Glutamatergic neuron (in vitro differentiated cells): ENCODE measurements around the gene FBXO9. TPM values are rescaled to one million over a fixed set of nuclear protein-coding genes. Genes with fewer than 3 reads are reported as not detected.

Source experiments
- DNase-seq: peaks from one replicate; pipeline ENCODE4 v3.0.0; 2022
- H3K27ac Mint-ChIP-seq: one replicate; pipeline ENCODE4 v1.8.0; 2020; ENCODE audit warnings: mild to moderate bottlenecking, mixed read lengths, inconsistent platforms; ENCODE audit not compliant: unreplicated experiment
- H3K27me3 Mint-ChIP-seq: one replicate; pipeline ENCODE4 v1.8.0; 2020; ENCODE audit warnings: mild to moderate bottlenecking, moderate library complexity, mixed read lengths, inconsistent platforms; ENCODE audit not compliant: unreplicated experiment
- H3K36me3 Mint-ChIP-seq: one replicate; pipeline ENCODE4 v1.8.0; 2020; ENCODE audit warnings: mild to moderate bottlenecking, mixed read lengths, inconsistent platforms; ENCODE audit not compliant: unreplicated experiment
- H3K4me1 Mint-ChIP-seq: one replicate; pipeline ENCODE4 v1.8.0; 2020; ENCODE audit warnings: mild to moderate bottlenecking, low read depth, mixed read lengths, inconsistent platforms; ENCODE audit not compliant: unreplicated experiment
- H3K4me3 Mint-ChIP-seq: one replicate; pipeline ENCODE4 v1.8.0; 2020; ENCODE audit warnings: mild to moderate bottlenecking, mixed read lengths, inconsistent platforms; ENCODE audit not compliant: unreplicated experiment
- H3K9me3 Mint-ChIP-seq: one replicate; pipeline ENCODE4 v1.8.0; 2020; ENCODE audit warnings: mild to moderate bottlenecking, moderate library complexity, mixed read lengths, inconsistent platforms; ENCODE audit not compliant: unreplicated experiment
- total RNA-seq: library from RNA; stranded (reverse); fragmentation: NEBNext Ultra II Directional; extraction: Animal tissue kit (Norgen Biotek cat#: 25700); gene quantifications from one replicate; pipeline ENCODE4 v1.2.1, GENCODE V29; 2021; ENCODE audit not compliant: unreplicated experiment
- TF ChIP-seq, protein P1 (sequence below): fragments of 200-600 bp; sonication (generic); IDR thresholded peaks from one replicate; pipeline ENCODE4 v1.5.0; 2021; ENCODE audit not compliant: partially characterized antibody, unreplicated experiment

FBXO9 gene
- total RNA-seq, 1 donor from 2014 or later = 49.1 TPM

DNA sequence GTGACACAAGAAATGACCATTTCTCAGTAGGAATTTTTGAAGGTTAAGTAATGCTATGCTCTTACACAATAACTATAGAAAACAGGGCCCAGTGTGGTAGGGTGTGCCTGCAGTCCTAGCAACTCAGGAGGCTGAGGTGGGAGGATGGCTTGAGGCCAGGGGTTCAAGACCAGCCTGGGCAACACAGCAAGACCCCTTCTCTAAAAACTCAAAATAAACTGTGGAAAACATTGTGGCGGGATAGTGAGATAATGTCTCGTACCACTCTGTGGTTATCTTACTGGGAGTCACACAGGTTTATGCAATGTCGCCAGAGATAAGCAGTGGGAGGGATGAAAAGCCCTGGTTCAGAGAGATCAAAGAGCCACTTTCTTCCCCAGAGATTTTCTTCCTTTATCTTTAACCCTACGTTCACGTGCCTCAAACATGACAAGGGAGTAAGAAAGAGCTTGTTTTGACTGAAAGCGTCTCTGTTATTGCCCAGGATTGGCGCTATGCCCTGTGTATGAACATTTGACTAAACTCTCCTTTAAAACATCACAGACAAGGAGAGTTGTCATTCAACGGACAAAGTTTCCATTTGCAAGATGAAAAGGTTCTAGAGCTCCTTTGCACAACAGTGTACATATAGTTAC is 69.5 kb downstream of the FBXO9 start:
- Mint-ChIP-seq H3K4me3 (no peak overlapping the region), H3K27me3 (no peaks in the 10 kb centered on the region), H3K9me3 (no peaks in the 10 kb centered on the region), H3K4me1 (no peaks in the 10 kb centered on the region), H3K27ac (no peak overlapping the region), H3K36me3 (no peaks in the 10 kb centered on the region)
- no peak for DNase-seq
- TF ChIP-seq, protein P1, sequence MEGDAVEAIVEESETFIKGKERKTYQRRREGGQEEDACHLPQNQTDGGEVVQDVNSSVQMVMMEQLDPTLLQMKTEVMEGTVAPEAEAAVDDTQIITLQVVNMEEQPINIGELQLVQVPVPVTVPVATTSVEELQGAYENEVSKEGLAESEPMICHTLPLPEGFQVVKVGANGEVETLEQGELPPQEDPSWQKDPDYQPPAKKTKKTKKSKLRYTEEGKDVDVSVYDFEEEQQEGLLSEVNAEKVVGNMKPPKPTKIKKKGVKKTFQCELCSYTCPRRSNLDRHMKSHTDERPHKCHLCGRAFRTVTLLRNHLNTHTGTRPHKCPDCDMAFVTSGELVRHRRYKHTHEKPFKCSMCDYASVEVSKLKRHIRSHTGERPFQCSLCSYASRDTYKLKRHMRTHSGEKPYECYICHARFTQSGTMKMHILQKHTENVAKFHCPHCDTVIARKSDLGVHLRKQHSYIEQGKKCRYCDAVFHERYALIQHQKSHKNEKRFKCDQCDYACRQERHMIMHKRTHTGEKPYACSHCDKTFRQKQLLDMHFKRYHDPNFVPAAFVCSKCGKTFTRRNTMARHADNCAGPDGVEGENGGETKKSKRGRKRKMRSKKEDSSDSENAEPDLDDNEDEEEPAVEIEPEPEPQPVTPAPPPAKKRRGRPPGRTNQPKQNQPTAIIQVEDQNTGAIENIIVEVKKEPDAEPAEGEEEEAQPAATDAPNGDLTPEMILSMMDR = no peak

DNA sequence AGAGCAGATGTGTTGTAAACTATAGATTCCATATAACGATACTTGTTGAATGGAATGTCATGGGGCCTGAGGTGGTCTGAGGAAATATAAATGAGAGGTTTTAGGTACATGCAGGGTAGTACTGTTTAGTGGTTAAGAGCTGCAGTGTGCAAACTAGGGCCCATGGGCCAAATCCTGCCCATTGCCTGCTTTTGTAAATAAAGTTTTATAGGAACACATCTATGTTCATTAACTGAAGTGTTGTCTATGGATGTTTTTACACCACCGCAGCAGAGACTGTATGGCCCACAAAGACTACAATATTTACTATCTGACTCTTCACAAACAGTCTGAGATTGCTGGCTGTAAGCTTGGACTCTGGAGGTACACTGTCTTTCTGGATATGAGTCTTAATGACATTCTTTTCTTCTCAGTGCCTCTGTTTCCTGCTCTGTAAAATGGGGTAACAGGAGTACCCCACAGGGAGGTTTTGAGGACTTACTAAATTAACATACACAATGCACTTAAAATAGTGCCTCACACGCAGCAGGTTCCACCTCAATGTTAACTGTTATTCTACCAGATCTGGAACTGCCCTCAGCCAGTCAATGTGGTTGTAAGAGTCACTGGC is 70.9 kb downstream of the FBXO9 start:
- Mint-ChIP-seq H3K27me3 (no peaks in the 10 kb centered on the region), H3K36me3 (no peaks in the 10 kb centered on the region), H3K4me1 (no peaks in the 10 kb centered on the region), H3K27ac (no peak overlapping the region), H3K9me3 (no peaks in the 10 kb centered on the region), H3K4me3 (no peak overlapping the region)
- no peak for DNase-seq
- TF ChIP-seq, protein P1 = no peak

DNA sequence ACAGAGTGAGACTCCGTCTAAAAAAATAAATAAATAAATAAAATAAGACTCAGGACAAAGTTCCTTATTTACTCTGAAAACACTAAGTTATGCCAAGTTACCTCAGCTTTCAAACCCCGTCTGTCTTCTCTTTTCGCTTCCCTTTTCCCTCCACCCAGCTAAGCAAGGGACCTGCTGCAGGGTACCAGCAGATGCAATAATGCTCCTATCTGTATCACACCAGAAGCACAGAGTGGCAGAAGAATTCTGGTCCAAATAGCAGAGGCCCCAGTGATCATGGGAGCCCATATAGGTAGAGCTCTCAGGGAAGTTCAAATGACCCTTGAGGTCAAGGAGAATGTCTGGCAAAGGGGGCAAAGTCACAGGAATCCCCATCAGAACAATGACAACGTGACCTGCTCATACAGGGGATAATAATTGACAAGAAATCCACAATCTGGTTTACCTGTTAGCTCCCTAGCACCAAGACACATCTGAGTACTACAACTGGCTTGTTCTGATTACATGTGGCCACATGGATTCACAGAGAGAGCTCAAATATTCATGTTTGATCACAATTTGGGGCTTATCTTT is 74.7 kb downstream of the FBXO9 start:
- TF ChIP-seq, protein P1 = no peak
- no peaks in the 10 kb centered on the region for H3K4me1 Mint-ChIP-seq
- H3K4me3 Mint-ChIP-seq = no peak overlapping the region
- no peak for DNase-seq
- H3K36me3 Mint-ChIP-seq = no peaks in the 10 kb centered on the region
- no peaks in the 10 kb centered on the region for H3K27me3 Mint-ChIP-seq
- no peak overlapping the region for H3K27ac Mint-ChIP-seq
- no peaks in the 10 kb centered on the region for H3K9me3 Mint-ChIP-seq

DNA sequence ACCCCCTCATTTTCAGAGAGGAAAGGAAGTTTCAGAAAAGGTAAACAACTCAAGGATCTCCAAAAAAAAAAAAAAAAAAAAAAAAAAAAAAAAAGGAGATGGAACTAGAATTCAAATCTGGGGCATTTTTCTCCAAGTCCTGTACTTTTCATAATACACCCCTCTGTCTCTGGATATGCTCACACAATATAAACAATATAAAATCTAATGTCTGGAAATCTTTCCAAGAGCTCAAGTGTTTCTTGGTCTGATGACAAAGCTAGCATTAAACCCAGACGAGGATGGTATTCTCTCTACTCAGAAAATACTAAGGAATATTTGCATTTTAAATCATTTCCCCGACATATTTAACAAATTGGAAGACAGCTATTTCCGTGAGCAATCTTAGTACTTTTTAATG is 77.6 kb downstream of the FBXO9 start:
- TF ChIP-seq, protein P1 = no peak
- H3K4me3 Mint-ChIP-seq = no peak overlapping the region
- H3K4me1 Mint-ChIP-seq = no peaks in the 10 kb centered on the region
- no peaks in the 10 kb centered on the region for H3K9me3 Mint-ChIP-seq
- DNase-seq = no peak
- no peaks in the 10 kb centered on the region for H3K27me3 Mint-ChIP-seq
- no peak overlapping the region for H3K27ac Mint-ChIP-seq
- H3K36me3 Mint-ChIP-seq = no peaks in the 10 kb centered on the region

DNA sequence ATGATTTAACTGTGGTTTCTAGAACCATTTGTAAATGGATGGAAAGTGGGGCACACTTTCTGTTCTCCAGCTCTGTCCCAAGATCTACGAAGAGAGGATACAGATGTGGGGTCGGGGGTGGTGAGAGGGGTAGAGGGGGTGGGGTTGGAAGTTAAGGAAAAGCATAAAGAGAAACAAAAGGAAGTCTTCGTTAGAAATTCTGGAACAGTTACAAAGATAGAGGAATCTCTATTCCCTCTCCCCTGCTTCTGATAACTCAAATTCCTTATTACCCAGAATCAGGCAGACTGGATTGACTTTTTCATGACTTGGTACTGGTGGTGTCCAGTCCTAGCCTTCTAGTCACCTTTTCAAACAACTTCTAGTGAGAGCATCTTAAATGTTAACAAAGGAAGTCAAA is 78.5 kb downstream of the FBXO9 start:
- no peak for DNase-seq
- Mint-ChIP-seq H3K4me3 (no peak overlapping the region), H3K27me3 (no peaks in the 10 kb centered on the region), H3K36me3 (no peaks in the 10 kb centered on the region), H3K27ac (no peak overlapping the region), H3K9me3 (no peaks in the 10 kb centered on the region), H3K4me1 (no peaks in the 10 kb centered on the region)
- TF ChIP-seq, protein P1 = no peak
